ENCODE measurements around the gene BMP10.

The BMP10 gene

GRCh38 chr2:68847751-68848150 is 23.4 kb downstream of the BMP10 start:
- DNase-seq, result no peak

DNA sequence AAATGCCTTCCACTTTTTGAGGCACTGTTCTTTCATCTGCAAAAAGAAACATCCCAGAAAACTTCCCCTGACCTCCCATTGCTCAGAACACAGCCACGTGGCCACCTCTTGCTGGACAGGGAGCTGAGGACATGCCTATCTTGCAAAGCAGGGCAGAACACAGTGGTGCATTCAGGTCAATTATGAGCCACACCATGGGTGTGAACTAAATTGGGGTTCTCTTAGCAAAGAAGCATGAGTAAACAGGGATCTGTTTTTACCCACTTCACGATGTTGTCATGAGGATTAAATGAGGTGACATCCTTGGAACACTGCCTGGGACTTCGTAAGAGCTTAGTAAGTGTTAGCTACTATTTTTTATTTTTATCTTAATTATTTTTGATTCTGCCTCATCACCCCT is 25.1 kb downstream of the BMP10 start:
- no peak for DNase-seq

DNA sequence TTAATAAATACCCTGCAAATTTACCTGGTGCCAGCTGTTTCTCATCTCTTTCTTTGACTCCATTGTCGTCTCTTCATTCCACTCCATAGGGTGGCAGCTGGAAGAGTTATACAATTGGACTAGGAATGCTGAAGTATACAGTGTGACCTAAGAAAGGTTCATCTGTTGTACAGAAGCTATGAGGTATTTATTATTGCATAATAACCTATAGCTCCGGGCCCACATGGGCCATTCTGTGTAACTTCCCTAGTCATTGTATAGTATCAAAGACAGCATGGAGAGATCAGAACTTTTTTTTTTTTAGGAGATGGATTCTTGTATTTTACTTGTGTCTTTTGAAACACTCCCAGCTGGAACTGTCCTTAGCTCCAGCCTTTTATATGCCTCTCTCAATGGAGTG is 26.2 kb downstream of the BMP10 start:
- no peak for DNase-seq

GRCh38 chr2:68839260-68839833 is 31.9 kb downstream of the BMP10 start:
- DNase-seq, result no peak

DNA sequence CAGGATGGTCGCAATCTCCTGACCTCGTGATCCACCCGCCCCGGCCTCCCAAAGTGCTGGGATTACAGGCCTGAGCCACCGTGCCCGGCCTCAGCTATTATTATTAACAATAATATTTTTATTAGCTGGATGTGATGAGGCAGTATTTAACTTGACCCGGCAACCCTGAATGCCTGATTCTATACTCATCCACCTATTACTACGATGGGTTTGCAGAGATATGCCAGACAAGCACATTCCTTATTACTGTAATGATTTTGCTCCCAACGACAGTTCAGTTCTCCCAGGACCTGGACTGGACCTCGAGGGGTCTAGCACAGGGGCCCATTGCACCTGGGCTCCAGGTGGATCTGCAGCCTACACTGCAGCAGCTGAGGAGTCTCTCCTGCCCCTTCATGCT is 32.6 kb downstream of the BMP10 start:
- no peak for DNase-seq

DNA sequence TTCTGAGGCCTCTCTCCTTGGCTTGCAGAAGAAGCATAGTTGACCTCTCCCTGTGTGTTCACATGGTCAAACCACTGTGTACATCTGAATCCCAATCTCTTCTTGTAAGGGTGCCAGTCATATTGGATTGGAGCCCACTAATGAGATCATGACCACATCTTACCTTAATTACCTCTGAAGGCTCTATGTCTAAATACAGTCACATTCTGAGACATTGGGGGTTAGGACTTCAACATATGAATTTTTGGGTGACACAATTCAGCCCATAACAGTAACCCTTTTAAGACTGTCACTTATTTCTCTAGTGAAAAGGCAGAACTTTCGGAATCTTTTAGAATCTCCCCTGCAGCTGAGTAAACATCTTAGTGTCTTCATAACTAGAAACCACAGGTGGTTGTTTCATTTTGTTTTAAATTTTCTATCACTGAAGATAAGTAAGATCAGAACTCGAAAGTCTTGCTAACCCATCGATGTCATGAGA is 33.3 kb downstream of the BMP10 start:
- no peak for DNase-seq

DNA sequence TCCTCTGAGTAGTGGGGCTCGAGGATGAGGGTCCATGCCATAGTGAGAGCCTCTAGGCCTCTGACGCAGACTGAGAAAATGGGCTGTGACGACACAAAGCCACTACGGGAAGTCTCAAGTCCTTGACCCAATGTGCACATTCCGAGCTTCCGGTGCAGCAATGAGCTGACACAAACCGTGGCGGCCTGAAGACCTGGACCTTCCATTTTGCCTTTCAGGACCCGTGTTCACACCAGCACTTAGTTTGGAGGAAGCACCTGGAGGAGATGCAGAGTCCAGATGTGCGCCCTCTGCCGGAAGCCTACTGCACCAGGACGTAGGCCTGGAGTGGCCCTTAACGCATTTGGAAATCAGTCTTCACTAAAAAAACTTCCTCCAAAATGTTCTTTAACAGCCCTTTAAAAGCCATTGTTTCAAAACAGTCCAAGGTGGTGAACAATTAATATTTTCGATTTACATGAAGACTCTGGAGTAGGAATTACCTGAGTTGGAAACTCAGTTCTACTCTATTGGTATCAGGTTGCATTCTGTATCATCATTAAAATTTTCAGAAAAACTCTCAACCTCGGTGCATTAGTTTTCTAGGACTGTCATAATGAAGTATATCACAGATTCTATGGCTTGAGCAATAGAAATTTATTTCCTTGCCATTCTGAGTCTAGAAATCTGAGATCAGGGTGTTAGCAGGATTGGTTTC is 33.9 kb downstream of the BMP10 start:
- DNase-seq, result no peak

DNA sequence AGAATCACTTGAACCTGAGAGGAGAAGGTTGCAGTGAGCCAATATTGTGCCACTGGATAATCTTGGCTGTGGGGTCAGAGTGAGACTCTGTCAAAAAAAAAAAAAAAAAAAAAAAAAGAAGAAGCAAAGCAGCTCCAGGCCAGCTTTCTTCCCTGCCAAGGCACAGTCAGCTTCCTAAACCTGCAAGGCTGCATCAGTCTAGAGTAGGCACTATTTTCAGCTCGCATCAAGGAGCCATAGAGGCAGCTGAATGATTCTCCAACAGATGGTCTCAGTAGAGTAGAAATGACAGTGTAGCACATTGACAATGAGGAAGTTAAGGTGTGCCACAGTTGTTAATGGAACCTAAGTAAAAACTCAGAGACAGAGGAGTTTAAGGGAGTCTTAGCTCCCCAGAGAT is 35.6 kb downstream of the BMP10 start:
- DNase-seq, result no peak

DNA sequence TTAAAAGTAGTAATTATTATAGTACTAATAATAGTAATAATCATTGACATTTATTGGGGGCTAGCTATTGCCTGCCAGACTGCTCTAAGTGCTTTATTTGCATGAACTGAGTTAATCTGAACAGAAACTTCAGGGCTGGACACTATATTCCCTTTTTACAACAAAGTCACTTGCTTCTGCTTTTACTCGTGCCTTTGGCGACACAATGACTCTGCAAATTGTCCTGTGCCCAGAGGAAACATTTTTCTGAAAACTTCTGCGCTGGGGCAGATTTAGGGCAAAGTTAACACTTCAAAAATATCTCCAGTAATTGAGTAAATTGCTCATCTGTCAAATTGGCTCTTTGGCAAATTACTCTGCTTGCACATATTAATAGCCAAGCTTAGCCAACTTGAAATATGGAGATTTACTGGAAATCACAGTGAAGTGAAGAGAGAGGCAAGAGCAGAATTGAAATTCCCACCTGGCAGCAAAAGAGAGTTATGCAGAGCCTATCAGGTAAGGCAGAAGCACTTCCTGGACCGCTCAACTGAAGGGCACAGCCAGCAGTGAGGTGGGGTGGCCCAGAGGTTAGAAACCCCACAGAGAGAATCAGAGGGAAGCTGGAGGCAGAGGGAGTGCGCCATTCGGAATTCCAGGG is 36.3 kb downstream of the BMP10 start:
- no peak for DNase-seq

DNA sequence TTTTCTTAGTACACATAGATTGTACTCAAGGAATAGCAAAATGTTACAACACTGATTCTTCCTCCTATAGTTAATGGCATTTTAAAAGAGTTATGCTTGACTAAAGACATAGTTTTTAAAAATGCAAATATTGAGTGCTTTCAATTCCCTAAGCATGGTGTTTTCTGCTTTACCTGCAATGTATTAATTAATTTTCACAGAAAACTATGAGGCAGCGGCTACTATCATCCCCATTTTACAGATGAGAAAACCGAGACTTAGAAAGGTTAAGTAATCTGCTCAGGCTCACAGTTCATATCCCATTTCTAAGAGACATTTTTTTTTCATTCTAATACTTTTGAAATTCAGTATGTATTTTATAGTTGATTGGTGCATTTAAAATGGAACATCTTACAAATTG is 38.0 kb downstream of the BMP10 start:
- DNase-seq, result no peak

DNA sequence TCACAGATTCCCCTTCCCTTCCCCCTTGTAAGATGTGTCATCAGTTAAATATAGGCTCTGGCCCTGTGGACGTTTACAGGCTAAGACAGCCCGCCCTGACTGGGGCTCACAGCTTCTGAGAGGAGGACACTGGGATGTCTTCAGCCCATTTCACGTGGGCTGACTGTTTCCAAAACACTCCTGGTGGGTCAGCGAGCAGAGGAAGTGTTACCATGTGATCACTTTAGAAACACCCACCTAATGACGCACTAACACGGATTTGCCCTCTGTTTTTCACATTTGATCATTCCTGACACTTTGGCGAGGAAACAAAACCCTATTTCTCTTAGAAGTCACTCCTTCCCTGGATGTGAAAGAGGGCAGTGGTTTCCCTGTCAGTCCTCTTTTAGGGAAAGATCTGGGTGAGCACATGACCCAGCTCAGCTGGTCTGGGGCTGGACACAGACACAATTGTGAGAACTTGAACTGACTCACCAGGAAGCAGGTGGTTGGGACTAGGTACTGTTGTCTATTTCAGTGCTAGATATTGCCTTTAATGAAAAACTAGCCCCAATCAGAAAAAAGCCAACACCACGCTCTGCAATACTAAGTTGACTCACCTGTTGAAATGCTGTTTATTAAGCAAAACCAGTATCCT is 38.8 kb downstream of the BMP10 start:
- DNase-seq, result no peak

DNA sequence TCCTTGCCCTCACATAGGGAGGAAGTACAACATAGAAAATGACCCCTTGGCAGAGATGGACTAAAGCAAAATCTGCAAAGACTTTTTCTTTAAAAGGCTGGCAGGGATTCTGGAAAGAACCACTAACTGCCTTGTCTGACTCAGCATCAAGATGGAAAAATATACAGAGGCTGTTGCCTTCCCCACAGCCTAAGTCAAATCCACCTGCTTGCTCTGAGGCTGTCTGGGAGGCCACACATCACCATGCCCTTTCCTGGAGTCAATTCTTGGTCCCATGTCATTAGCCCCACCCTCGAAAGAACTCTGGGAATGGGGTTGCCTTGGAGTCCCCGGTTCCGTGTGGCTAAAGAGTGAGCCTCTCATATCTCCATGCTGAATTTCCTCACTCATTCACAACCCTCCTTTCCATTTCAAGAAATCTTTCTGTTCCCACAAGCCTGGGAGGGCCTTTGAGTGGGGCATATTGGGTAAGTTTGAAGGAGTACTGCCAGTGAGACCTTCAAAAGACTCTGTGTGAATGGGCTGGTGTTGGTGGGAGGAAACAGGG is 39.4 kb downstream of the BMP10 start:
- DNase-seq, result no peak

- DNase-seq, result no peak
Measured at GRCh38 chr2:68829749-68830148, 41.4 kb downstream of the BMP10 start.

GRCh38 chr2:68828887-68829708 is 42.1 kb downstream of the BMP10 start:
- no peak for DNase-seq

GRCh38 chr2:68827666-68828065 is 43.5 kb downstream of the BMP10 start:
- DNase-seq, result no peak

DNA sequence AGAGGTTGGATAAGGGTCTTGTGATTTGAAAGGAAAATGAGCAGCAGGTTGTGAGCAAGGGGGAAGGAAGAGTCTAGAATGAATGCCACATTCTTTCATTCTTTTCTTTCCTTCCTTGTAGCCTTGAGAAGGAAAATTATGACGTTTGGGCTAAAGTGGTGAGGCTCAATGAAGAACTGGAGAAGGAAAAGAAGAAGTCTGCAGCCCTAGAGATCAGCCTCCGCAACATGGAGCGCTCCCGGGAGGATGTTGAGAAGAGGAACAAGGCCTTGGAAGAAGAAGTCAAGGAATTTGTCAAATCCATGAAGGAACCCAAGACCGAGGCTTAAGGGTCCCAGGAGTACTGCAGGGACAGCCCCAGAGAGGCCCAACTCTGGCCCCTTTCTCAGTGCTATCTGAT is 45.3 kb downstream of the BMP10 start:
- no peak for DNase-seq

- DNase-seq, result no peak
Measured at GRCh38 chr2:68824831-68825230, 46.4 kb downstream of the BMP10 start.

- no peak for DNase-seq
Measured at GRCh38 chr2:68822207-68822872, 48.9 kb downstream of the BMP10 start.

GRCh38 chr2:68819556-68819955 is 51.6 kb downstream of the BMP10 start:
- no peak for DNase-seq

GRCh38 chr2:68817306-68817705 is 53.9 kb downstream of the BMP10 start:
- DNase-seq, result no peak

Measured in NCI-H2081 treated with DMSO at 0.1 percent for 48 hours (cell line).